ENCODE results near the gene CDK5RAP2. TPM values are rescaled to one million over a fixed set of nuclear protein-coding genes. Genes with fewer than 3 reads are reported as not detected.
"Not testable (repeated sequence)": the region's sequence is repeated elsewhere in the genome, so short reads cannot be mapped to it uniquely, and the experiment has no call there.

CDK5RAP2 gene
- total RNA-seq, 6 experiments from 2014 or later, result 25.9 to 61.6 (median 34.7) TPM

- no peaks in the 10 kb centered on the region for H3K9me3 ChIP-seq
- ATAC-seq (peak in 1 of 4 donors; percentile 17), DNase-seq (no peak)
- intact Hi-C loops (cut with DNase I), result no loop called here
- no peaks in the 10 kb centered on the region for H3K27me3 ChIP-seq
- WGBS (ENCODE audit: insufficient coverage, low coverage, low lambda C conversion rate, missing lambda C conversion rate), result 71% methylated on average over 4 of the region's 4 CpGs
- H3K36me3 ChIP-seq, result no peaks in the 10 kb centered on the region
- peaks cover 0 to 20% (median 3%) of the 10 kb centered on the region in 4 donors for H3K4me1 ChIP-seq
- no peak for TF ChIP-seq POLR2A (IDR thresholded peaks at IDR 0.05)
- no peak for TF ChIP-seq CTCF (IDR thresholded peaks at IDR 0.05)
- no peak overlapping the region for H3K27ac ChIP-seq
- no peak overlapping the region for H3K4me3 ChIP-seq
Observed at GRCh38 chr9:120555839-120556238, 24.1 kb downstream of the CDK5RAP2 start.

- ATAC-seq; intact Hi-C loops (cut with DNase I); DNase-seq; H3K27me3 ChIP-seq; H3K4me3 ChIP-seq; H3K27ac ChIP-seq; H3K9me3 ChIP-seq: not testable (repeated sequence)
- Histone ChIP-seq H3K4me1 (peaks cover 0 to 14% (median 3%) of the 10 kb centered on the region in 4 donors), H3K36me3 (peaks cover 0 to 18% (median 2%) of the 10 kb centered on the region in 4 donors)
- WGBS (ENCODE audit: insufficient coverage, low coverage, low lambda C conversion rate, missing lambda C conversion rate), result 67% methylated on average over 4 of the region's 7 CpGs
Observed at GRCh38 chr9:120552210-120552704, 27.7 kb downstream of the CDK5RAP2 start.

GRCh38 chr9:120545701-120546550 is 34.0 kb downstream of the CDK5RAP2 start:
- H3K4me1 ChIP-seq, result peaks cover 0 to under 1% (median 0%) of the 10 kb centered on the region in 4 donors
- H3K9me3 ChIP-seq, result no peaks in the 10 kb centered on the region
- DNase-seq (no peak), ATAC-seq (no peak)
- no peak overlapping the region for H3K27ac ChIP-seq
- TF ChIP-seq POLR2A (IDR thresholded peaks at IDR 0.05) (no peak), CTCF (IDR thresholded peaks at IDR 0.05) (no peak)
- 88% methylated on average over 5 of the region's 6 CpGs for whole genome bisulfite sequencing (ENCODE audit: insufficient coverage, low coverage, low lambda C conversion rate, missing lambda C conversion rate)
- H3K36me3 ChIP-seq, result peaks cover 0 to 36% (median 11%) of the 10 kb centered on the region in 4 donors
- intact Hi-C loops (cut with DNase I), result no loop called here
- no peak overlapping the region for H3K4me3 ChIP-seq
- no peaks in the 10 kb centered on the region for H3K27me3 ChIP-seq

GRCh38 chr9:120544441-120544840 is 35.5 kb downstream of the CDK5RAP2 start:
- H3K36me3 ChIP-seq, result peaks cover 0 to 31% (median 11%) of the 10 kb centered on the region in 4 donors

More at GRCh38 chr9:120544441-120544840, 35.5 kb downstream of the CDK5RAP2 start:
- ATAC-seq (peak in 2 of 4 donors; percentile 31 to 43), DNase-seq (no peak)
- WGBS (ENCODE audit: insufficient coverage, low coverage, low lambda C conversion rate, missing lambda C conversion rate), result 38% methylated on average over 1 of the region's 1 CpG
- intact Hi-C loops (cut with DNase I), result no loop called here
- Histone ChIP-seq H3K4me3 (no peak overlapping the region), H3K27ac (no peak overlapping the region), H3K9me3 (no peaks in the 10 kb centered on the region), H3K27me3 (no peaks in the 10 kb centered on the region), H3K4me1 (no peaks in the 10 kb centered on the region)
- TF ChIP-seq POLR2A (IDR thresholded peaks at IDR 0.05), result no peak
- TF ChIP-seq CTCF (IDR thresholded peaks at IDR 0.05), result no peak
